SK-N-SH (cell line): ENCODE data around the gene PPL.

Experiments used
- CHD2 ChIP-seq: fragments of 150-350 bp; IDR thresholded peaks from 2 replicates; pipeline ENCODE4 v1.6.1; 2018; ENCODE audit warnings: low read length; ENCODE audit not compliant: partially characterized antibody
- CTCF ChIP-seq: fragments of 200-600 bp; sonication (generic); IDR thresholded peaks from 2 replicates; pipeline ENCODE4 v1.6.1; 2017; ENCODE audit warnings: antibody characterized with exemption, mild to moderate bottlenecking, moderate library complexity
- MAX ChIP-seq: IDR thresholded peaks from 2 replicates; pipeline ENCODE4 v1.4.0; 2012; ENCODE audit warnings: low read depth
- MXI1 ChIP-seq: IDR thresholded peaks from 2 replicates; pipeline ENCODE4 v1.6.1; 2012; ENCODE audit warnings: mild to moderate bottlenecking, low read depth, low read length, improper control_type of control experiment
- NFIC ChIP-seq: IDR thresholded peaks from 2 replicates; pipeline ENCODE4 v1.4.0; 2012; ENCODE audit warnings: borderline replicate concordance
- POLR2AphosphoS5 ChIP-seq: IDR thresholded peaks from 2 replicates; pipeline ENCODE4 v1.6.1; 2012; ENCODE audit warnings: low read depth, low read length
- RCOR1 ChIP-seq: fragments of 150-350 bp; IDR thresholded peaks from 2 replicates; pipeline ENCODE4 v1.6.1; 2017; ENCODE audit warnings: antibody characterized with exemption, low read length
- SIN3A ChIP-seq: IDR thresholded peaks from 2 replicates; pipeline ENCODE4 v1.6.1; 2012; ENCODE audit warnings: low read depth, mild to moderate bottlenecking, low read length, moderate library complexity, borderline replicate concordance
- SMC3 ChIP-seq: IDR thresholded peaks from 2 replicates; pipeline ENCODE4 v1.6.1; 2012; ENCODE audit warnings: low read depth, low read length, improper control_type of control experiment
- TAF1 ChIP-seq: IDR thresholded peaks from 2 replicates; pipeline ENCODE4 v1.6.1; 2012; ENCODE audit warnings: low read depth, mild to moderate bottlenecking, low read length, moderate library complexity, borderline replicate concordance
- TCF12 ChIP-seq: IDR thresholded peaks from 2 replicates; pipeline ENCODE4 v1.4.0; 2012
- USF2 ChIP-seq: fragments of 150-350 bp; IDR thresholded peaks from 2 replicates; pipeline ENCODE4 v1.6.1; 2017; ENCODE audit warnings: antibody characterized with exemption, low read length, low read depth, borderline replicate concordance

DNA sequence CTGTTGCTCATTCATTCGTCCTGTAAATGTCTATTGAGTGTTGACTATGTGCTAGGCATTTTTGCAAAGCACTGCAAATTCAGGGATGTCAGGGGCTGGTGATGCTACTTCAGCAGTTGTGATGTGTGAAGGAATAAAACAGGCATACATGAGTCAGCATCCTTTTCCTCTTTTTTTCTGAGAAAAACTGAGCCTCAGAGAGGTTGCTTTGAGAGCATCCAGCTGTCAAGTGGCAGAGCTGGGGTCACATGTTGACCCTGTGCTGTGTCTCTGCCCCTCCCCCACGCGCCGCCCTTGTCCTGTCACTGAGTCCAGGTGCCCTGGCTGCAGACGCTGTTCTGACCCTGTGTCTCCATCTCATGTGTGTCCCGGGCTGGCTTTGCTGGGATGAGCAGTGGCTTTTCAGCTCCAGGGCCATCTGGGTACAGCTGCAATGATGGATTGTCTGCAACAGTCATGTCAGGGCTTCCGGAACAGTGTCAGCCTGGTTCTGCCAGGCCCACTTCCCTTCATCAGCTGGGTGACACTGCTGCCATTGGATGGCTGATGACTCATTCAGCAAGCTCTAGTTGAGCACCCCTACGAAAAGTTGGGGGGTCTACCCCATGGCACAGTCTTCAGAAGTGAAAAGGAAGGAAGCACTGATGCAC is 36.1 kb upstream of the PPL start:
- TF ChIP-seq POLR2AphosphoS5 (no peak), MAX (no peak), SIN3A (no peak), NFIC (no peak), CTCF (no peak), SMC3 (no peak), TCF12 (no peak), MXI1 (no peak), RCOR1 (no peak), TAF1 (no peak), CHD2 (no peak), USF2 (no peak)
